Panc1 (cell line): ENCODE data around the gene NFATC1. TPM values are rescaled to one million over a fixed set of nuclear protein-coding genes. Genes with fewer than 3 reads are reported as not detected.

Experiments
- ATAC-seq: fragments of 200-7000 bp; cut with Tn5 transposase; 2 replicates; pipeline ENCODE4 v1.9.1; 2020; ENCODE audit warnings: mild to moderate bottlenecking, moderate library complexity
- BruUV-seq: library from RNA; stranded (reverse); fragments of 400-500 nt; replicated peaks from 2 replicates; lab custom pipeline; 2021; lab: Mats Ljungman, UMichigan
- CTCF ChIA-PET: fragments of 300-600 bp; sonication (Branson Sonifier 250); formaldehyde crosslinking; loops from one replicate; lab custom pipeline; 2022; ENCODE audit warnings: antibody characterized with exemption; lab: Charles Lee
- POLR2A ChIA-PET: fragments of 300-600 bp; sonication (Branson Sonifier 250); formaldehyde crosslinking; loops from one replicate; lab custom pipeline; 2022; ENCODE audit warnings: antibody characterized with exemption; lab: Charles Lee
- DNase-seq: peaks from one replicate; pipeline ENCODE4 v3.0.0-alpha.2; 2010; ENCODE audit warnings: low read depth, low spot score
- H3K27ac ChIP-seq: 2 replicates; pipeline ENCODE4 v1.5.1; 2011; ENCODE audit warnings: mild to moderate bottlenecking, low read length, inconsistent platforms
- H3K27me3 ChIP-seq: fragments of 200-500 bp; sonication (Bioruptor generic); 2 replicates; pipeline ENCODE4 v1.6.0; 2014; ENCODE audit warnings: low read length, inconsistent platforms; ENCODE audit not compliant: control insufficient read depth, insufficient read depth
- H3K36me3 ChIP-seq: fragments of 200-500 bp; sonication (Bioruptor generic); 2 replicates; pipeline ENCODE4 v1.5.1; 2014; ENCODE audit warnings: inconsistent platforms, mild to moderate bottlenecking, low read length, moderate library complexity; ENCODE audit not compliant: control insufficient read depth, insufficient read depth
- H3K4me1 ChIP-seq: 2 replicates; pipeline ENCODE4 v1.5.1; 2011; ENCODE audit warnings: inconsistent platforms, mild to moderate bottlenecking, low read length, moderate library complexity; ENCODE audit not compliant: control insufficient read depth, insufficient read depth
- H3K4me3 ChIP-seq, 2 experiments: 2 replicates each; pipeline ENCODE4 v1.5.1; 2011 to 2012; ENCODE audit warnings: low read depth in 2 of 2, low read length in 2 of 2, mild to moderate bottlenecking in 2 of 2, inconsistent platforms in 1 of 2, moderate library complexity in 1 of 2
- H3K9me3 ChIP-seq: fragments of 200-500 bp; sonication (Bioruptor generic); 2 replicates; pipeline ENCODE4 v1.5.1; 2014; ENCODE audit warnings: low read depth, mild to moderate bottlenecking, inconsistent platforms, low read length, moderate library complexity; ENCODE audit not compliant: control insufficient read depth, insufficient read depth
- CTCF ChIP-seq: fragments of 450-650 bp; IDR thresholded peaks from 2 replicates; pipeline ENCODE4 v1.5.1; 2017; ENCODE audit warnings: mild to moderate bottlenecking
- POLR2AphosphoS5 ChIP-seq: IDR thresholded peaks from 2 replicates; pipeline ENCODE4 v1.6.1; 2012; ENCODE audit warnings: mild to moderate bottlenecking, low read depth, low read length, moderate library complexity
- REST ChIP-seq, 2 experiments: IDR thresholded peaks; 2 replicates each; pipeline ENCODE4 v1.6.1; 2011 to 2012; ENCODE audit warnings: low read depth in 2 of 2, control low read depth in 1 of 2, low read length in 1 of 2, mild to moderate bottlenecking in 1 of 2, moderate library complexity in 1 of 2; ENCODE audit not compliant: insufficient read depth in 1 of 2
- SIN3A ChIP-seq: IDR thresholded peaks from 2 replicates; pipeline ENCODE4 v1.6.1; 2012; ENCODE audit warnings: low read depth, mild to moderate bottlenecking, low read length, moderate library complexity, borderline replicate concordance; ENCODE audit not compliant: insufficient read depth
- TCF7L2 ChIP-seq: IDR thresholded peaks from 2 replicates; pipeline ENCODE4 v1.6.1; 2011; ENCODE audit warnings: mild to moderate bottlenecking, low read depth, low read length, inconsistent platforms
- in situ Hi-C: cut with HindIII; loops from 2 replicates; pipeline ENCODE4 v1.10.0; 2016; ENCODE audit warnings: low sequenced_read_pairs, low pct_unique_long_range_greater_than_20kb
- intact Hi-C: fragments of 100-400 bp; cut with micrococcal nuclease; formaldehyde crosslinking; loops from one replicate; pipeline ENCODE4 v1.10.0; 2022; ENCODE audit not compliant: unreplicated experiment
- total RNA-seq: library from RNA; stranded (reverse); gene quantifications from one replicate; pipeline ENCODE4 v1.2.1, GENCODE V29; 2021; ENCODE audit not compliant: unreplicated experiment

Gene NFATC1
- total RNA-seq, 1 experiment from 2014 or later, result 30.8 TPM

GRCh38 chr18:79449551-79450288, 54.0 kb downstream of the NFATC1 start:
- ChIA-PET CTCF (no interaction called here), POLR2A (no interaction called here)
- Histone ChIP-seq H3K27me3 (no peaks in the 10 kb centered on the region), H3K36me3 (no peaks in the 10 kb centered on the region), H3K9me3 (no peaks in the 10 kb centered on the region), H3K4me3 (no peak overlapping the region), H3K27ac (no peak overlapping the region), H3K4me1 (no peaks in the 10 kb centered on the region)
- DNase-seq (no peak), ATAC-seq (no peak)
- TF ChIP-seq TCF7L2 (no peak), CTCF (no peak), SIN3A (no peak)
- in situ Hi-C loops, result no loop called here
- no TSS peak for BruUV-seq
- intact Hi-C loops, result no loop called here

- intact Hi-C loops (no loop called here), in situ Hi-C loops (no loop called here)
- POLR2A ChIA-PET, result no interaction called here
- DNase-seq (no peak), ATAC-seq (no peak)
- Histone ChIP-seq H3K4me3 (no peak overlapping the region), H3K9me3 (no peaks in the 10 kb centered on the region), H3K36me3 (no peaks in the 10 kb centered on the region), H3K27ac (no peak overlapping the region), H3K27me3 (no peaks in the 10 kb centered on the region), H3K4me1 (no peaks in the 10 kb centered on the region)
- no TSS peak for BruUV-seq
- no peak for TF ChIP-seq CTCF
- no peak for TF ChIP-seq SIN3A
- no peak for TF ChIP-seq POLR2AphosphoS5
- no peak for TF ChIP-seq REST (IDR thresholded peaks at IDR 0.05; ENCODE audit: insufficient read depth in 1 of 2, low read depth in 2 of 2, low read length in 1 of 2)
- TF ChIP-seq TCF7L2, result no peak
- CTCF ChIA-PET, result no interaction called here
Observed at GRCh38 chr18:79450289-79451080, 54.8 kb downstream of the NFATC1 start.
